SK-N-SH (cell line): ENCODE measurements around the gene PIK3C2B. TPM values are rescaled to one million over a fixed set of nuclear protein-coding genes. Genes with fewer than 3 reads are reported as not detected.

Source experiments
- CTCF ChIA-PET: fragments of 300-600, 350-600 bp; formaldehyde crosslinking; extraction: SDS; loops from one replicate; lab custom pipeline; 2021; lab: Yijun Ruan, JAX
- POLR2A ChIA-PET: fragments of 350-600 bp; sonication (Branson Sonifier 250); formaldehyde crosslinking; extraction: SDS; loops from one replicate; lab custom pipeline; 2020; ENCODE audit warnings: antibody characterized with exemption, inconsistent platforms; lab: Yijun Ruan, JAX
- DNase-seq: peaks from one replicate; pipeline ENCODE4 v3.0.0; 2012
- H2AFZ ChIP-seq: fragments of 200-600 bp; sonication (generic); 2 replicates; pipeline ENCODE4 v1.8.1; 2016; ENCODE audit warnings: antibody characterized with exemption, mild to moderate bottlenecking, low read depth
- H3F3A ChIP-seq: fragments of 200-600 bp; sonication (generic); replicated peaks from 2 replicates; pipeline ENCODE3; 2016; ENCODE audit warnings: antibody characterized with exemption, mild to moderate bottlenecking; ENCODE audit not compliant: insufficient read depth
- H3K27ac ChIP-seq, 2 experiments: fragments of 200-500 bp in 1 of 2; fragments of 200-600 bp in 1 of 2; sonication (Bioruptor generic) in 1 of 2; sonication (generic), shearing (Covaris generic) in 1 of 2; 2 replicates each; pipeline versions ENCODE4 v1.5.1 to v1.6.1; 2014 to 2016; ENCODE audit warnings: low read depth in 2 of 2, inconsistent platforms in 1 of 2, low read length in 1 of 2, mild to moderate bottlenecking in 1 of 2, mixed read lengths in 1 of 2
- H3K27me3 ChIP-seq: fragments of 200-600 bp; sonication (generic), shearing (Covaris generic); 2 replicates; pipeline ENCODE4 v1.6.1; 2016; ENCODE audit warnings: mixed run types; ENCODE audit not compliant: insufficient read depth
- H3K36me3 ChIP-seq, 2 experiments: fragments of 200-500 bp in 1 of 2; fragments of 200-600 bp in 1 of 2; sonication (Bioruptor generic) in 1 of 2; sonication (generic) in 1 of 2; replicated peaks in 1 of 2; 2 replicates each; pipeline versions ENCODE3 to v1.5.1; 2014 to 2016; ENCODE audit warnings: low read length in 1 of 2, mild to moderate bottlenecking in 1 of 2; ENCODE audit not compliant: insufficient read depth in 2 of 2, control insufficient read depth in 1 of 2
- H3K4me1 ChIP-seq, 2 experiments: fragments of 200-500 bp in 1 of 2; fragments of 200-600 bp in 1 of 2; sonication (Bioruptor generic) in 1 of 2; sonication (generic), shearing (Covaris generic) in 1 of 2; 2 replicates each; pipeline versions ENCODE4 v1.5.1 to v1.6.1; 2014 to 2016; ENCODE audit warnings: low read depth in 1 of 2, low read length in 1 of 2, mixed run types in 1 of 2; ENCODE audit not compliant: insufficient read depth in 2 of 2, control insufficient read depth in 1 of 2
- H3K4me2 ChIP-seq: fragments of 200-600 bp; sonication (generic), shearing (Covaris generic); 2 replicates; pipeline ENCODE4 v1.6.1; 2017; ENCODE audit warnings: mixed run types
- H3K4me3 ChIP-seq, 2 experiments: fragments of 200-500 bp in 1 of 2; fragments of 200-600 bp in 1 of 2; sonication (Bioruptor generic) in 1 of 2; sonication (generic), shearing (Covaris generic) in 1 of 2; 2 replicates each; pipeline versions ENCODE4 v1.5.1 to v1.8.1; 2014 to 2016; ENCODE audit warnings: low read depth in 2 of 2, inconsistent platforms in 1 of 2, low read length in 1 of 2, mild to moderate bottlenecking in 1 of 2, mixed read lengths in 1 of 2, moderate library complexity in 1 of 2
- H3K79me2 ChIP-seq: fragments of 200-600 bp; sonication (generic); 2 replicates; pipeline ENCODE4 v1.8.1; 2017; ENCODE audit warnings: mild to moderate bottlenecking; ENCODE audit not compliant: insufficient read depth
- H3K9ac ChIP-seq: fragments of 200-600 bp; sonication (generic); 2 replicates; pipeline ENCODE4 v1.6.1; 2017; ENCODE audit warnings: mixed run types
- H3K9me2 ChIP-seq: fragments of 200-600 bp; sonication (generic); 2 replicates; pipeline ENCODE4 v1.6.1; 2017; ENCODE audit warnings: mixed run types
- H3K9me3 ChIP-seq: fragments of 200-600 bp; sonication (generic); 2 replicates; pipeline ENCODE4 v1.6.1; 2017; ENCODE audit warnings: mixed run types, mild to moderate bottlenecking, moderate library complexity
- H4K20me1 ChIP-seq: fragments of 200-600 bp; sonication (generic); 2 replicates; pipeline ENCODE4 v1.6.1; 2017; ENCODE audit warnings: mild to moderate bottlenecking, mixed run types; ENCODE audit not compliant: insufficient read depth
- FOSL2 ChIP-seq: IDR thresholded peaks from 2 replicates; pipeline ENCODE4 v1.4.0; 2012; ENCODE audit warnings: low read depth, mild to moderate bottlenecking, moderate library complexity, borderline replicate concordance
- GABPA ChIP-seq: IDR thresholded peaks from 2 replicates; pipeline ENCODE4 v1.4.0; 2012; ENCODE audit warnings: low read depth, mild to moderate bottlenecking
- GATA2 ChIP-seq: sonication (generic); formaldehyde crosslinking; IDR thresholded peaks from 2 replicates; pipeline ENCODE4 v1.5.0; 2020; ENCODE audit warnings: mild to moderate bottlenecking, missing genetic modification reagents
- JUND ChIP-seq: IDR thresholded peaks from 2 replicates; pipeline ENCODE4 v1.4.0; 2012
- NRF1 ChIP-seq: IDR thresholded peaks from 2 replicates; pipeline ENCODE4 v1.6.1; 2012; ENCODE audit warnings: low read depth, mild to moderate bottlenecking, low read length
- RCOR1 ChIP-seq: fragments of 150-350 bp; IDR thresholded peaks from 2 replicates; pipeline ENCODE4 v1.6.1; 2017; ENCODE audit warnings: antibody characterized with exemption, low read length
- RXRA ChIP-seq: IDR thresholded peaks from 2 replicates; pipeline ENCODE4 v1.4.0; 2012; ENCODE audit warnings: low read depth, mild to moderate bottlenecking, borderline replicate concordance
- SIN3A ChIP-seq: IDR thresholded peaks from 2 replicates; pipeline ENCODE4 v1.6.1; 2012; ENCODE audit warnings: low read depth, mild to moderate bottlenecking, low read length, moderate library complexity, borderline replicate concordance
- SMC3 ChIP-seq: IDR thresholded peaks from 2 replicates; pipeline ENCODE4 v1.6.1; 2012; ENCODE audit warnings: low read depth, low read length, improper control_type of control experiment
- TEAD4 ChIP-seq: IDR thresholded peaks from 2 replicates; pipeline ENCODE4 v1.4.0; 2012; ENCODE audit warnings: mild to moderate bottlenecking, borderline replicate concordance; ENCODE audit not compliant: insufficient read depth
- WGBS: methylation state at CpG from one replicate; pipeline ENCODE4 v1.1.6; 2017; ENCODE audit warnings: low lambda C conversion rate; 5-methylcytosine and 5-hydroxymethylcytosine counted together
- polyA plus RNA-seq, 3 experiments: library from polyadenylated mRNA; depleted of rRNA; stranded (reverse); fragments of >200 nt; gene quantifications; 2 replicates each; pipeline ENCODE4 v1.2.3, GENCODE V29; 2012
- TF ChIP-seq, protein P1 (sequence below): fragments of 200-600 bp; sonication (generic); IDR thresholded peaks from 2 replicates; pipeline ENCODE4 v1.6.1; 2017; ENCODE audit warnings: antibody characterized with exemption, mild to moderate bottlenecking, moderate library complexity
- TF ChIP-seq, protein P2 (sequence below): fragments of 150-350 bp; IDR thresholded peaks from 2 replicates; pipeline ENCODE4 v1.6.1; 2016; ENCODE audit warnings: mild to moderate bottlenecking, low read depth, low read length

The PIK3C2B gene
- polyA plus RNA-seq, 1 of the 3 experiments (the other 2 are of a cell fraction) = 6.5 TPM

DNA sequence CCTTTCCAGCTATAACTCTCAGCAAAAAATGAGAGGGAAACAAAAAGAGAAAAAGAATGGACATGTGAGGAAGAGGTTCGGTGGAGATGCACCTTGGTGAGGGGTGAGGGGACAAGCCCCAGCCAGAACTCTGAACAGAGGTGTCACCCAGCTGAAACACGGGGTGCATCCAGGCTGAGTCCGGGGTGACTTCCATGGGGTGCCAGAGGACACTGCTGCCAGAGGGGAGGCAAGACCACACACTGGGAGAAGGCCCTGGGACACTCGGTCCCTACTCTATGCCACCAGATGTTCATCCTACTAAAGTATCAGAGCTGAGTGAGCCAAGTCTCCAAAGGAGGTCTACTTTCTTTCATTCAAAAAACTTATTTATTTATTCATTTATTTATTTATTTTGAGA is 46.9 kb downstream of the PIK3C2B start:
- DNase-seq = no peak
- no peak overlapping the region for H3K4me2 ChIP-seq
- H3K9me3 ChIP-seq = no peaks in the 10 kb centered on the region
- POLR2A ChIA-PET = interaction anchor here (0.8 kb wide), 1 partner anchor 46 kb away, joined by 3 read pairs; the partner anchor contains the start of gene PIK3C2B
- 49% methylated on average over 4 of the region's 4 CpGs for WGBS
- H3K27me3 ChIP-seq = no peaks in the 10 kb centered on the region
- H2AFZ ChIP-seq = no peak overlapping the region
- H3F3A ChIP-seq = no peaks in the 10 kb centered on the region
- CTCF ChIA-PET = interaction anchor here (1.2 to 35.1 kb wide), 8 partner anchors 10 to 360 kb away, joined by 4 to 1005 read pairs (median 11); partner anchors contain the start of gene PIK3C2B
- no peaks in the 10 kb centered on the region; a peak in 1 of 4 replicates for H3K4me1 ChIP-seq
- no peaks in the 10 kb centered on the region for H4K20me1 ChIP-seq
- no peaks in the 10 kb centered on the region for H3K79me2 ChIP-seq
- TF ChIP-seq GABPA = no peak
- no peak for TF ChIP-seq TEAD4
- no peak for TF ChIP-seq JUND
- TF ChIP-seq GATA2 (CRISPR knock-in tag) = no peak
- TF ChIP-seq, protein P1, sequence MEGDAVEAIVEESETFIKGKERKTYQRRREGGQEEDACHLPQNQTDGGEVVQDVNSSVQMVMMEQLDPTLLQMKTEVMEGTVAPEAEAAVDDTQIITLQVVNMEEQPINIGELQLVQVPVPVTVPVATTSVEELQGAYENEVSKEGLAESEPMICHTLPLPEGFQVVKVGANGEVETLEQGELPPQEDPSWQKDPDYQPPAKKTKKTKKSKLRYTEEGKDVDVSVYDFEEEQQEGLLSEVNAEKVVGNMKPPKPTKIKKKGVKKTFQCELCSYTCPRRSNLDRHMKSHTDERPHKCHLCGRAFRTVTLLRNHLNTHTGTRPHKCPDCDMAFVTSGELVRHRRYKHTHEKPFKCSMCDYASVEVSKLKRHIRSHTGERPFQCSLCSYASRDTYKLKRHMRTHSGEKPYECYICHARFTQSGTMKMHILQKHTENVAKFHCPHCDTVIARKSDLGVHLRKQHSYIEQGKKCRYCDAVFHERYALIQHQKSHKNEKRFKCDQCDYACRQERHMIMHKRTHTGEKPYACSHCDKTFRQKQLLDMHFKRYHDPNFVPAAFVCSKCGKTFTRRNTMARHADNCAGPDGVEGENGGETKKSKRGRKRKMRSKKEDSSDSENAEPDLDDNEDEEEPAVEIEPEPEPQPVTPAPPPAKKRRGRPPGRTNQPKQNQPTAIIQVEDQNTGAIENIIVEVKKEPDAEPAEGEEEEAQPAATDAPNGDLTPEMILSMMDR = no peak
- no peak for TF ChIP-seq RCOR1
- TF ChIP-seq SIN3A = no peak
- no peak overlapping the region for H3K4me3 ChIP-seq
- no peaks in the 10 kb centered on the region for H3K9me2 ChIP-seq
- H3K27ac ChIP-seq = no peak overlapping the region
- H3K36me3 ChIP-seq = peaks cover 0 to 19% of the 10 kb centered on the region in 2 experiments
- no peak overlapping the region for H3K9ac ChIP-seq

DNA sequence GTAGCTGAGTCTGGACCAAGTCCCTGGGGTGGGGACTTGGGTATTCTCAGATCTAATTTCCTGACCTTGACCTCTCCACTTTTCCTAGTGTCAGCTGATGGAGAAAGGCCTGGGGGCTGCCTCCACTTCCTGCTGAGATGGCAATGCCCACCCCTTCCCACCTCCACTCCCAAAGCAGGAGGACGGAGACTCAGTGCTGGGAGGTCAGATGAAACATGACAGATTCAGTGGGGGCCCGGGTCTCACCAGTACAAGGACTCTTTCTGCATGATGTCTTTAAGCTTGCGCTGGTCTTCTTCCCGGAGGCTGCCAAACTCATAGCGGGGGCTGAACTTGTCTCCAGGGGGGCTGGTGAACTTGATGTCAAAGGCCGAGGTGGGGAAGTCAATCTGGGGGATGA is 47.4 kb downstream of the PIK3C2B start:
- Histone ChIP-seq H3K27ac (no peak overlapping the region), H3F3A (no peaks in the 10 kb centered on the region), H4K20me1 (no peaks in the 10 kb centered on the region), H2AFZ (no peak overlapping the region), H3K4me3 (no peak overlapping the region), H3K4me2 (no peak overlapping the region), H3K9me3 (no peaks in the 10 kb centered on the region), H3K9ac (no peak overlapping the region), H3K9me2 (no peaks in the 10 kb centered on the region), H3K79me2 (no peaks in the 10 kb centered on the region), H3K36me3 (peaks cover 0 to 24% of the 10 kb centered on the region in 2 experiments), H3K27me3 (no peaks in the 10 kb centered on the region), H3K4me1 (no peaks in the 10 kb centered on the region; a peak in 1 of 4 replicates)
- ChIA-PET CTCF (interaction anchor here (1.0 to 35.1 kb wide), 13 partner anchors 11 to 360 kb away, joined by 3 to 1005 read pairs (median 7); partner anchors contain the start of gene PIK3C2B), POLR2A (interaction anchor here (0.8 kb wide), 1 partner anchor 47 kb away, joined by 3 read pairs; the partner anchor contains the start of gene PIK3C2B)
- TF ChIP-seq SMC3 = no peak
- no peak for TF ChIP-seq RCOR1
- TF ChIP-seq, protein P1 = no peak
- TF ChIP-seq NRF1 = no peak
- TF ChIP-seq, protein P2, sequence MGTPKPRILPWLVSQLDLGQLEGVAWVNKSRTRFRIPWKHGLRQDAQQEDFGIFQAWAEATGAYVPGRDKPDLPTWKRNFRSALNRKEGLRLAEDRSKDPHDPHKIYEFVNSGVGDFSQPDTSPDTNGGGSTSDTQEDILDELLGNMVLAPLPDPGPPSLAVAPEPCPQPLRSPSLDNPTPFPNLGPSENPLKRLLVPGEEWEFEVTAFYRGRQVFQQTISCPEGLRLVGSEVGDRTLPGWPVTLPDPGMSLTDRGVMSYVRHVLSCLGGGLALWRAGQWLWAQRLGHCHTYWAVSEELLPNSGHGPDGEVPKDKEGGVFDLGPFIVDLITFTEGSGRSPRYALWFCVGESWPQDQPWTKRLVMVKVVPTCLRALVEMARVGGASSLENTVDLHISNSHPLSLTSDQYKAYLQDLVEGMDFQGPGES = no peak
- no peak for TF ChIP-seq FOSL2
- TF ChIP-seq RXRA = no peak
- WGBS = 85% methylated on average over 6 of the region's 6 CpGs
- no peak for DNase-seq
